HCT116 (cell line): ENCODE results near the gene GMDS. TPM values are rescaled to one million over a fixed set of nuclear protein-coding genes. Genes with fewer than 3 reads are reported as not detected.
A peak's percentile ranks its signal among the peaks of the same experiment; 100 is the strongest.

Experiments used
- ATAC-seq: fragments of 200-7000 bp; cut with Tn5 transposase; 2 replicates; pipeline ENCODE4 v1.9.1; 2020; ENCODE audit warnings: mild to moderate bottlenecking, moderate library complexity
- BruUV-seq: library from RNA; stranded (reverse); fragments of 400-500 nt; replicated peaks from 2 replicates; lab custom pipeline; 2021; lab: Mats Ljungman, UMichigan
- CTCF ChIA-PET: fragments of 300-600 bp; sonication (Branson Sonifier 250); formaldehyde crosslinking; loops from one replicate; lab custom pipeline; 2021; ENCODE audit warnings: antibody characterized with exemption; lab: Charles Lee
- POLR2A ChIA-PET: fragments of 300-600, 350-600 bp; sonication (Branson Sonifier 250); formaldehyde crosslinking; loops from one replicate; lab custom pipeline; 2021; ENCODE audit warnings: antibody characterized with exemption; lab: Charles Lee
- RAD21 ChIA-PET, 2 experiments: fragments of 300-600 bp; sonication (Branson Sonifier 250); formaldehyde crosslinking; loops; one replicate each; lab custom pipeline; 2023; ENCODE audit warnings: low total read pairs in 2 of 2; ENCODE audit not compliant: uncharacterized antibody in 2 of 2, unreplicated experiment in 2 of 2, low non-redundant PET in 1 of 2; lab: Charles Lee
- DNase-seq: peaks from one replicate; pipeline ENCODE4 v3.0.0-alpha.2; 2010; ENCODE audit warnings: low read depth, low spot score
- H2AFZ ChIP-seq: fragments of 200-600 bp; shearing (Covaris generic), sonication (generic); 2 replicates; pipeline ENCODE4 v1.6.1; 2017; ENCODE audit warnings: low read depth, mixed run types, mixed read lengths, antibody characterized with exemption, low read length; ENCODE audit not compliant: poor library complexity, severe bottlenecking
- H3K27ac ChIP-seq: 2 replicates; pipeline ENCODE4 v1.5.1; 2012; ENCODE audit warnings: low read depth, low read length
- H3K27me3 ChIP-seq: fragments of 200-600 bp; sonication (generic); 2 replicates; pipeline ENCODE4 v1.6.1; 2016; ENCODE audit warnings: mixed run types, low read length, mixed read lengths; ENCODE audit not compliant: insufficient read depth
- H3K36me3 ChIP-seq, 2 experiments: fragments of 200-500 bp in 1 of 2; fragments of 200-600 bp in 1 of 2; sonication (Bioruptor generic) in 1 of 2; sonication (generic) in 1 of 2; 2 replicates each; pipeline versions ENCODE4 v1.5.1 to v1.6.1; 2014 to 2016; ENCODE audit warnings: low read length in 2 of 2, inconsistent platforms in 1 of 2, mixed read lengths in 1 of 2, mixed run types in 1 of 2; ENCODE audit not compliant: insufficient read depth in 2 of 2, control insufficient read depth in 1 of 2
- H3K4me1 ChIP-seq, 2 experiments: fragments of 200-600 bp in 1 of 2; sonication (generic) in 1 of 2; 2 replicates each; pipeline versions ENCODE4 v1.5.1 to v1.6.1; 2012 to 2017; ENCODE audit warnings: low read length in 2 of 2, inconsistent platforms in 1 of 2, mild to moderate bottlenecking in 1 of 2, mixed read lengths in 1 of 2, mixed run types in 1 of 2, moderate library complexity in 1 of 2; ENCODE audit not compliant: insufficient read depth in 2 of 2, control insufficient read depth in 1 of 2
- H3K4me2 ChIP-seq: fragments of 200-600 bp; sonication (generic); 2 replicates; pipeline ENCODE4 v1.6.1; 2017; ENCODE audit warnings: mixed run types, low read length, mixed read lengths
- H3K4me3 ChIP-seq, 2 experiments: fragments of 200-600 bp in 1 of 2; sonication (generic) in 1 of 2; replicated peaks in 1 of 2; 2 replicates each; pipeline ENCODE4 v1.5.1; 2011 to 2016; ENCODE audit warnings: low read length in 2 of 2, control low read depth in 1 of 2, low read depth in 1 of 2, mild to moderate bottlenecking in 1 of 2, mixed read lengths in 1 of 2, mixed run types in 1 of 2
- H3K79me2 ChIP-seq: fragments of 200-600 bp; sonication (generic); 2 replicates; pipeline ENCODE4 v1.6.1; 2017; ENCODE audit warnings: mild to moderate bottlenecking, mixed run types, low read length, moderate library complexity, mixed read lengths; ENCODE audit not compliant: insufficient read depth
- H3K9ac ChIP-seq: fragments of 200-600 bp; sonication (generic); 2 replicates; pipeline ENCODE4 v1.6.1; 2016; ENCODE audit warnings: low read length, mixed read lengths
- H3K9me2 ChIP-seq: fragments of 200-600 bp; sonication (generic), shearing (Covaris generic); 2 replicates; pipeline ENCODE4 v1.6.1; 2017; ENCODE audit warnings: mixed run types, mild to moderate bottlenecking, moderate library complexity; ENCODE audit not compliant: insufficient read depth
- H3K9me3 ChIP-seq, 2 experiments: fragments of 200-500 bp in 1 of 2; fragments of 200-600 bp in 1 of 2; sonication (Bioruptor generic) in 1 of 2; sonication (generic) in 1 of 2; 2 replicates each; pipeline ENCODE4 v1.6.1; 2014 to 2017; ENCODE audit warnings: low read length in 2 of 2, mixed read lengths in 2 of 2, inconsistent platforms in 1 of 2, low read depth in 1 of 2, mild to moderate bottlenecking in 1 of 2, mixed run types in 1 of 2, moderate library complexity in 1 of 2; ENCODE audit not compliant: control insufficient read depth in 1 of 2, insufficient read depth in 1 of 2
- H4K20me1 ChIP-seq: fragments of 200-600 bp; sonication (generic), shearing (Covaris generic); 2 replicates; pipeline ENCODE4 v1.6.1; 2017; ENCODE audit warnings: mixed run types, mild to moderate bottlenecking, moderate library complexity; ENCODE audit not compliant: insufficient read depth
- EGR1 ChIP-seq: IDR thresholded peaks from 2 replicates; pipeline ENCODE4 v1.6.1; 2012; ENCODE audit warnings: low read depth
- ELF1 ChIP-seq: IDR thresholded peaks from 2 replicates; pipeline ENCODE4 v1.6.1; 2012; ENCODE audit warnings: low read depth, borderline replicate concordance
- JUND ChIP-seq: IDR thresholded peaks from 2 replicates; pipeline ENCODE4 v1.6.1; 2012
- RAD21 ChIP-seq: IDR thresholded peaks from 2 replicates; pipeline ENCODE4 v1.6.1; 2012; ENCODE audit warnings: low read depth, mild to moderate bottlenecking
- TCF7L2 ChIP-seq: IDR thresholded peaks from 2 replicates; pipeline ENCODE4 v1.7.0; 2011; ENCODE audit warnings: borderline replicate concordance, inconsistent platforms; ENCODE audit not compliant: insufficient read depth, insufficient read length; ENCODE audit errors: extremely low read depth
- intact Hi-C: fragments of 100-400 bp; cut with micrococcal nuclease; formaldehyde crosslinking; loops from 2 replicates; pipeline ENCODE4 v1.10.0; 2022
- total RNA-seq: library from RNA; stranded (reverse); gene quantifications from one replicate; pipeline ENCODE4 v1.2.1, GENCODE V29; 2021; ENCODE audit not compliant: unreplicated experiment
- TF ChIP-seq, protein P1 (sequence below): IDR thresholded peaks from 2 replicates; pipeline ENCODE4 v1.6.1; 2011; ENCODE audit warnings: mild to moderate bottlenecking, low read length, moderate library complexity; ENCODE audit not compliant: insufficient replicate concordance; ENCODE audit errors: extremely low read depth
- TF ChIP-seq, protein P2 (sequence below): IDR thresholded peaks from 2 replicates; pipeline ENCODE4 v1.6.1; 2012
- TF ChIP-seq, protein P3 (sequence below), 3 experiments: fragments of 200-600 bp in 1 of 3; sonication (generic) in 1 of 3; IDR thresholded peaks in 2 of 3; conservative IDR thresholded peaks in 1 of 3; 2 replicates each; pipeline ENCODE4 v1.5.1; 2012 to 2017; ENCODE audit warnings: low read depth in 2 of 3, low read length in 2 of 3, antibody characterized with exemption in 1 of 3, borderline replicate concordance in 1 of 3, control low read depth in 1 of 3, mild to moderate bottlenecking in 1 of 3, mixed read lengths in 1 of 3, mixed run types in 1 of 3, moderate library complexity in 1 of 3; ENCODE audit not compliant: insufficient read depth in 1 of 3

Gene GMDS
- total RNA-seq, 1 experiment from 2014 or later, result 34.4 TPM

DNA sequence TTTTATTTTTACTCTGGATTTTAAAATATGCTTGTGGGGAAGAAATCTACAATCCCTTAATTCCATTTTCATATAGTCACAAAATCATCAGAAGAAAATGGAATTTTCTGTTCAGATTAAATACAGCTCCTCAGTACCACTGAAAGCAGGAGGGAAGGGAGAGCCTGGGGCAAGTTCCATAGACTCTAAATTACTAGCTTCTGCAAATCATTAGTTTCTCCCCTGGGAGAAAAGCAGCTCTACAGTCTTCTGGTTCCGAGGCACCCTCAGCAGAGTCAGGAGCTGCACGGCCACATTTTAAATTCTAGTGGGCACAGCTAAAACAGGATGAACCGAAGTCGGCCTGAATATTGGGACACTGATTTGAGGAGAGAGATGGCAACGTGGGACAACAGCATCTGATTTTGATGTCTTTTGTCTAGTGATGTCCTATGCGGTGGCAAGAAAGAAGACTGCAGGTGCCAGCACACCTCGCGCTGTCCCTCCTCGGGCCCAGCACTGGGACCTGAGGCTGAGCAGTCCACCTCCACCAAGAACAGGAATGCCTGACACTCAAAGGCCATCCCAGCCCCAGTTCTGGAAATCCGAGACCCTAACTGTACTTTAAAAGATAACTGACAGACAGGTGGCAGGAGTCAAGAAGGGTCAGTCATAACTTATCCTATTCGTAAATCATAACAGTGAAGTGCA is 545.0 kb downstream of the GMDS start (continued):
- TF ChIP-seq, protein P1, sequence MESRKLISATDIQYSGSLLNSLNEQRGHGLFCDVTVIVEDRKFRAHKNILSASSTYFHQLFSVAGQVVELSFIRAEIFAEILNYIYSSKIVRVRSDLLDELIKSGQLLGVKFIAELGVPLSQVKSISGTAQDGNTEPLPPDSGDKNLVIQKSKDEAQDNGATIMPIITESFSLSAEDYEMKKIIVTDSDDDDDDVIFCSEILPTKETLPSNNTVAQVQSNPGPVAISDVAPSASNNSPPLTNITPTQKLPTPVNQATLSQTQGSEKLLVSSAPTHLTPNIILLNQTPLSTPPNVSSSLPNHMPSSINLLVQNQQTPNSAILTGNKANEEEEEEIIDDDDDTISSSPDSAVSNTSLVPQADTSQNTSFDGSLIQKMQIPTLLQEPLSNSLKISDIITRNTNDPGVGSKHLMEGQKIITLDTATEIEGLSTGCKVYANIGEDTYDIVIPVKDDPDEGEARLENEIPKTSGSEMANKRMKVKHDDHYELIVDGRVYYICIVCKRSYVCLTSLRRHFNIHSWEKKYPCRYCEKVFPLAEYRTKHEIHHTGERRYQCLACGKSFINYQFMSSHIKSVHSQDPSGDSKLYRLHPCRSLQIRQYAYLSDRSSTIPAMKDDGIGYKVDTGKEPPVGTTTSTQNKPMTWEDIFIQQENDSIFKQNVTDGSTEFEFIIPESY, result no peak
- TF ChIP-seq, protein P2, sequence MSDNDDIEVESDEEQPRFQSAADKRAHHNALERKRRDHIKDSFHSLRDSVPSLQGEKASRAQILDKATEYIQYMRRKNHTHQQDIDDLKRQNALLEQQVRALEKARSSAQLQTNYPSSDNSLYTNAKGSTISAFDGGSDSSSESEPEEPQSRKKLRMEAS, result no peak
- TF ChIP-seq TCF7L2, result no peak
- no peak for TF ChIP-seq ELF1
- TF ChIP-seq RAD21, result no peak

DNA sequence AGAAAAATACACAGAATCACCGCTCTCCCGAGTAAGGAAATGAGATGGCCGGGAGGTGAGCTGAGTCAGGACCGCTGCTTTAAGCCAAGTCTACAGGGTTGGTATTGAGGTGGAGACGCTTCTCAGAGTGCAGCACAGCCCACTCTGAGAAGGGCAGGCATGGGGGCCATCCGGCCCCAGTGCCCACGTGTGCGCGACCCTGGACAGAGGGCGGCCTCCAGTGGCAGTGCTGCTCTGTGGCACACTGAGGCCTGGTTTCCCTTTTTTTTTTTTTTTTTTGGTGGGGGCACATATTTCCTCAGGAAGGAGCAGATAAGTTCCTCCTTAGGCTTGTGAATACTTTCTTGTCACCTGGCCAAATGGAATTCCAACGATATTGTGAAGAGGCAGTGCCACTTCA is 546.9 kb downstream of the GMDS start:
- H4K20me1 ChIP-seq, result no peaks in the 10 kb centered on the region
- DNase-seq (no peak), ATAC-seq (0 out of 2 replicates have a peak, but pooled peaks have one; percentile 34)
- ChIA-PET RAD21 (interaction anchor here in 1 of 2 experiments (0.7 kb wide), 1 partner anchor 36 kb away, joined by 3 read pairs; no protein-coding TSS in a partner anchor), CTCF (interaction anchor here (1.5 kb wide), 1 partner anchor 12 kb away, joined by 4 read pairs; no protein-coding TSS in a partner anchor), POLR2A (no interaction called here)
- H3K27me3 ChIP-seq, result no peaks in the 10 kb centered on the region
- no peaks in the 10 kb centered on the region for H3K36me3 ChIP-seq
- H2AFZ ChIP-seq, result no peak overlapping the region
- TF ChIP-seq RAD21 (peak; percentile 30; the same call in 1 of the 2 replicates), JUND (no peak), EGR1 (no peak)
- TF ChIP-seq, protein P2, result no peak
- TF ChIP-seq, protein P3, sequence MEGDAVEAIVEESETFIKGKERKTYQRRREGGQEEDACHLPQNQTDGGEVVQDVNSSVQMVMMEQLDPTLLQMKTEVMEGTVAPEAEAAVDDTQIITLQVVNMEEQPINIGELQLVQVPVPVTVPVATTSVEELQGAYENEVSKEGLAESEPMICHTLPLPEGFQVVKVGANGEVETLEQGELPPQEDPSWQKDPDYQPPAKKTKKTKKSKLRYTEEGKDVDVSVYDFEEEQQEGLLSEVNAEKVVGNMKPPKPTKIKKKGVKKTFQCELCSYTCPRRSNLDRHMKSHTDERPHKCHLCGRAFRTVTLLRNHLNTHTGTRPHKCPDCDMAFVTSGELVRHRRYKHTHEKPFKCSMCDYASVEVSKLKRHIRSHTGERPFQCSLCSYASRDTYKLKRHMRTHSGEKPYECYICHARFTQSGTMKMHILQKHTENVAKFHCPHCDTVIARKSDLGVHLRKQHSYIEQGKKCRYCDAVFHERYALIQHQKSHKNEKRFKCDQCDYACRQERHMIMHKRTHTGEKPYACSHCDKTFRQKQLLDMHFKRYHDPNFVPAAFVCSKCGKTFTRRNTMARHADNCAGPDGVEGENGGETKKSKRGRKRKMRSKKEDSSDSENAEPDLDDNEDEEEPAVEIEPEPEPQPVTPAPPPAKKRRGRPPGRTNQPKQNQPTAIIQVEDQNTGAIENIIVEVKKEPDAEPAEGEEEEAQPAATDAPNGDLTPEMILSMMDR (IDR thresholded peaks at IDR 0.05 in 2 of 3, conservative IDR thresholded peaks at IDR 0.05 in 1 of 3; ENCODE audit: borderline replicate concordance in 1 of 3, insufficient read depth in 1 of 3, low read depth in 2 of 3, low read length in 2 of 3), result no peak
- peaks cover 0 to 3% of the 10 kb centered on the region in 2 experiments; a peak in 2 of 4 replicates for H3K4me1 ChIP-seq
- H3K27ac ChIP-seq, result no peak overlapping the region
- no peak overlapping the region for H3K9ac ChIP-seq
- H3K4me2 ChIP-seq, result no peak overlapping the region
- no peaks in the 10 kb centered on the region for H3K9me2 ChIP-seq
- intact Hi-C loops, result no loop called here
- H3K9me3 ChIP-seq, result no peaks in the 10 kb centered on the region
- no TSS peak for BruUV-seq
- no peak overlapping the region for H3K4me3 ChIP-seq
- H3K79me2 ChIP-seq, result no peaks in the 10 kb centered on the region
